ENCODE measurements around the gene COX7A2L. TPM values are rescaled to one million over a fixed set of nuclear protein-coding genes. Genes with fewer than 3 reads are reported as not detected.

Gene COX7A2L
- polyA plus RNA-seq, 1 donor (not counting 4 experiments of a cell fraction or from before 2014, with no cell fraction given), result 172 TPM

DNA sequence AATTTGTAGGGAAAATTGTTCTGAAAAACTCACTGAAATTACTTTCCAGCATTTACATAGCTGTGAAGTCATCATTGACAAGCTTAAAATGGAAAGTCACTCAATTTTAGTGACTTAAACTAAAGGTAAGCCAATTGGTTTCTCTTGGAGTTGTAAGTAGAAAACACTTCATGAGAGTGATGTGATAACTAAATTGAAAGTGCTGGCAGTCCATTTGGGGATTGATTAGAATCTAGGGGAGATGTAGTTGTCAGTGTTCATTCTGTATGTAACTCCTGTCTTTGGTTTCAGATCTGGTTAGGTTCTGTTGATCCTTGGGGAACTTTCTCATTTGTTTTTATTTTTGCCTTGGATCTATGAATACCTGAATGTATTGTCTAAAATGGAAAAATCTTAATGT, 53.8 kb downstream of the COX7A2L start:
- peaks cover 0 to 2% of the 10 kb centered on the region in 2 experiments for H3K36me3 ChIP-seq (ENCODE audit: control insufficient read depth in 2 of 2, extremely low read depth in 1 of 2, insufficient read depth in 2 of 2, low read length in 2 of 2)
- TF ChIP-seq, protein P1, sequence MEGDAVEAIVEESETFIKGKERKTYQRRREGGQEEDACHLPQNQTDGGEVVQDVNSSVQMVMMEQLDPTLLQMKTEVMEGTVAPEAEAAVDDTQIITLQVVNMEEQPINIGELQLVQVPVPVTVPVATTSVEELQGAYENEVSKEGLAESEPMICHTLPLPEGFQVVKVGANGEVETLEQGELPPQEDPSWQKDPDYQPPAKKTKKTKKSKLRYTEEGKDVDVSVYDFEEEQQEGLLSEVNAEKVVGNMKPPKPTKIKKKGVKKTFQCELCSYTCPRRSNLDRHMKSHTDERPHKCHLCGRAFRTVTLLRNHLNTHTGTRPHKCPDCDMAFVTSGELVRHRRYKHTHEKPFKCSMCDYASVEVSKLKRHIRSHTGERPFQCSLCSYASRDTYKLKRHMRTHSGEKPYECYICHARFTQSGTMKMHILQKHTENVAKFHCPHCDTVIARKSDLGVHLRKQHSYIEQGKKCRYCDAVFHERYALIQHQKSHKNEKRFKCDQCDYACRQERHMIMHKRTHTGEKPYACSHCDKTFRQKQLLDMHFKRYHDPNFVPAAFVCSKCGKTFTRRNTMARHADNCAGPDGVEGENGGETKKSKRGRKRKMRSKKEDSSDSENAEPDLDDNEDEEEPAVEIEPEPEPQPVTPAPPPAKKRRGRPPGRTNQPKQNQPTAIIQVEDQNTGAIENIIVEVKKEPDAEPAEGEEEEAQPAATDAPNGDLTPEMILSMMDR (optimal IDR thresholded peaks at IDR 0.05 in 1 of 3, IDR thresholded peaks at IDR 0.05 in 1 of 3, conservative IDR thresholded peaks at IDR 0.05 in 1 of 3; ENCODE audit: extremely low read depth in 1 of 3, insufficient read depth in 2 of 3, low read length in 3 of 3), result no peak
- no peak for TF ChIP-seq EZH2 (IDR thresholded peaks at IDR 0.05; ENCODE audit: low read length)

GRCh38 chr2:42304059-42304713, 56.8 kb downstream of the COX7A2L start:
- Histone ChIP-seq H3K27ac (ENCODE audit: control insufficient read depth, insufficient read depth, low read length) (no peak overlapping the region), H3K9me1 (ENCODE audit: control insufficient read depth, extremely low read depth, insufficient read depth, low read length) (no peaks in the 10 kb centered on the region), H3K9ac (ENCODE audit: control insufficient read depth, extremely low read depth, insufficient read depth, low read length) (no peak overlapping the region), H3K4me2 (ENCODE audit: control insufficient read depth, extremely low read depth, insufficient read depth, low read depth, low read length) (no peak overlapping the region), H3K79me2 (ENCODE audit: control insufficient read depth, insufficient read depth, low read length) (no peaks in the 10 kb centered on the region), H3K27me3 (ENCODE audit: control insufficient read depth, extremely low read depth, insufficient read depth, low read length) (no peaks in the 10 kb centered on the region), H3K4me3 (ENCODE audit: control insufficient read depth in 2 of 3, extremely low read depth in 1 of 3, insufficient read depth in 2 of 3, low read depth in 1 of 3, low read length in 3 of 3) (no peak overlapping the region), H3K4me1 (ENCODE audit: control insufficient read depth, extremely low read depth, insufficient read depth, low read length) (no peaks in the 10 kb centered on the region), H4K20me1 (ENCODE audit: control insufficient read depth, extremely low read depth, insufficient read depth, low read length) (no peaks in the 10 kb centered on the region), H3K36me3 (ENCODE audit: control insufficient read depth in 2 of 2, extremely low read depth in 1 of 2, insufficient read depth in 2 of 2, low read length in 2 of 2) (peaks cover 0 to 2% of the 10 kb centered on the region in 2 experiments), H2AFZ (ENCODE audit: control insufficient read depth, low read length) (no peak overlapping the region), H3K9me3 (ENCODE audit: control insufficient read depth, low read depth, low read length) (no peaks in the 10 kb centered on the region)
- no peak for DNase-seq (ENCODE audit: low read depth, low spot score)
- no peak for TF ChIP-seq EZH2 (IDR thresholded peaks at IDR 0.05; ENCODE audit: low read length)
- TF ChIP-seq, protein P1 (optimal IDR thresholded peaks at IDR 0.05 in 1 of 3, IDR thresholded peaks at IDR 0.05 in 1 of 3, conservative IDR thresholded peaks at IDR 0.05 in 1 of 3; ENCODE audit: extremely low read depth in 1 of 3, insufficient read depth in 2 of 3, low read length in 3 of 3), result no peak
- dilution Hi-C loops (cut with MboI; ENCODE audit: extremely low pct_ligation_motif_present, low sequenced_read_pairs), result no loop called here
- no peak for FAIRE-seq

More for the DNA sequence above, 53.8 kb downstream of the COX7A2L start:
- Histone ChIP-seq H3K79me2 (ENCODE audit: control insufficient read depth, insufficient read depth, low read length) (no peaks in the 10 kb centered on the region), H3K4me2 (ENCODE audit: control insufficient read depth, extremely low read depth, insufficient read depth, low read depth, low read length) (no peak overlapping the region), H2AFZ (ENCODE audit: control insufficient read depth, low read length) (no peak overlapping the region), H3K27ac (ENCODE audit: control insufficient read depth, insufficient read depth, low read length) (no peak overlapping the region), H3K9ac (ENCODE audit: control insufficient read depth, extremely low read depth, insufficient read depth, low read length) (no peak overlapping the region), H3K9me3 (ENCODE audit: control insufficient read depth, low read depth, low read length) (no peaks in the 10 kb centered on the region), H3K27me3 (ENCODE audit: control insufficient read depth, extremely low read depth, insufficient read depth, low read length) (no peaks in the 10 kb centered on the region), H4K20me1 (ENCODE audit: control insufficient read depth, extremely low read depth, insufficient read depth, low read length) (no peaks in the 10 kb centered on the region), H3K4me1 (ENCODE audit: control insufficient read depth, extremely low read depth, insufficient read depth, low read length) (no peaks in the 10 kb centered on the region), H3K4me3 (ENCODE audit: control insufficient read depth in 2 of 3, extremely low read depth in 1 of 3, insufficient read depth in 2 of 3, low read depth in 1 of 3, low read length in 3 of 3) (no peak overlapping the region), H3K9me1 (ENCODE audit: control insufficient read depth, extremely low read depth, insufficient read depth, low read length) (no peaks in the 10 kb centered on the region)
- dilution Hi-C loops (cut with MboI; ENCODE audit: extremely low pct_ligation_motif_present, low sequenced_read_pairs), result no loop called here
- DNase-seq (ENCODE audit: low read depth, low spot score) (no peak), FAIRE-seq (no peak)

All from keratinocyte (primary cell).